Activated T-cell treated with anti-CD3 and anti-CD28 coated beads for 1 hour (primary cell): ENCODE measurements around the gene SEPHS1.
A peak's percentile ranks its signal among the peaks of the same experiment; 100 is the strongest.
"Not testable (repeated sequence)": the region's sequence is repeated elsewhere in the genome, so short reads cannot be mapped to it uniquely, and the experiment has no call there.

ENCODE experiments used
- DNase-seq: peaks from one replicate; pipeline ENCODE4 v3.0.0-alpha.2; 2020; ENCODE audit warnings: low read depth

Gene SEPHS1

GRCh38 chr10:13348216-13349017 is at the start of gene SEPHS1:
Gene SEPHS1 (minus strand): TSS chr10:13348293. CDS start chr10:13344950, 3,343 bp downstream.
- DNase-seq, result peak; percentile 68

- DNase-seq, result no peak
Observed at GRCh38 chr10:13397052-13397451, 49.0 kb upstream of the SEPHS1 start.

- no peak for DNase-seq
Observed at GRCh38 chr10:13396369-13396768, 48.3 kb upstream of the SEPHS1 start.

GRCh38 chr10:13395540-13395939 is 47.4 kb upstream of the SEPHS1 start:
- no peak for DNase-seq

GRCh38 chr10:13393640-13394039 is 45.5 kb upstream of the SEPHS1 start:
- DNase-seq, result no peak

- no peak for DNase-seq
Observed at GRCh38 chr10:13392701-13393100, 44.6 kb upstream of the SEPHS1 start.

GRCh38 chr10:13390604-13391522 is 42.8 kb upstream of the SEPHS1 start:
- DNase-seq, result no peak

GRCh38 chr10:13388478-13389230 is 40.6 kb upstream of the SEPHS1 start:
- no peak for DNase-seq

GRCh38 chr10:13386021-13386420 is 37.9 kb upstream of the SEPHS1 start:
- no peak for DNase-seq

GRCh38 chr10:13383399-13383761 is 35.3 kb upstream of the SEPHS1 start:
- no peak for DNase-seq

GRCh38 chr10:13382703-13383398 is 34.8 kb upstream of the SEPHS1 start:
- no peak for DNase-seq

GRCh38 chr10:13379061-13379460 is 31.0 kb upstream of the SEPHS1 start:
- DNase-seq, result not testable (repeated sequence)

- DNase-seq, result no peak
Observed at GRCh38 chr10:13376746-13377145, 28.7 kb upstream of the SEPHS1 start.

GRCh38 chr10:13376297-13376696 is 28.2 kb upstream of the SEPHS1 start:
- no peak for DNase-seq

- DNase-seq, result no peak
Observed at GRCh38 chr10:13375791-13376190, 27.7 kb upstream of the SEPHS1 start.

- no peak for DNase-seq
Observed at GRCh38 chr10:13373644-13374043, 25.6 kb upstream of the SEPHS1 start.

- DNase-seq, result no peak
Observed at GRCh38 chr10:13372524-13372923, 24.4 kb upstream of the SEPHS1 start.

- DNase-seq, result peak; percentile 49
Observed at GRCh38 chr10:13371897-13372470, 23.9 kb upstream of the SEPHS1 start.

- DNase-seq, result no peak
Observed at GRCh38 chr10:13366891-13367290, 18.8 kb upstream of the SEPHS1 start.

- DNase-seq, result no peak
Observed at GRCh38 chr10:13365831-13366230, 17.7 kb upstream of the SEPHS1 start.

- no peak for DNase-seq
Observed at GRCh38 chr10:13365243-13365642, 17.1 kb upstream of the SEPHS1 start.
